ENCODE data around the gene AIP. TPM values are rescaled to one million over a fixed set of nuclear protein-coding genes. Genes with fewer than 3 reads are reported as not detected.

Gene AIP
- total and polyA plus RNA-seq, 9 of the 15 experiments (the other 6 are each of a cell fraction or from before 2014, with no cell fraction given), result 5.2 to 92.5 (median 52.7) TPM

GRCh38 chr11:67451658-67451976 is 31.2 kb upstream of the AIP start:
- no peak for ATAC-seq
- FAIRE-seq, result no peak
- WGBS (ENCODE audit: insufficient coverage, low coverage, missing lambda C conversion rate), result 78% methylated on average over 12 of the region's 14 CpGs
- no peaks in the 10 kb centered on the region for H3K9me1 ChIP-seq (ENCODE audit: control insufficient read depth, insufficient read depth, low read length)
- no peaks in the 10 kb centered on the region for H4K20me1 ChIP-seq (replicated peaks; ENCODE audit: control insufficient read depth, insufficient read depth, low read length)
- ChIA-PET CTCF (ENCODE audit: low intra/inter-chr PET ratio) (no interaction called here), POLR2A (interaction anchor here (0.6 to 1.5 kb wide), 4 partner anchors 9 to 12 kb away, joined by 3 to 6 read pairs (median 4); no protein-coding TSS in a partner anchor)
- no peak overlapping the region for H2AFZ ChIP-seq (ENCODE audit: low read depth, low read length)
- H3K9ac ChIP-seq (ENCODE audit: insufficient read depth in 1 of 2, low read depth in 2 of 2, low read length in 2 of 2), result peak overlapping the region in 1 of 2 experiments; percentile 73; a peak in 1 of 4 replicates
- no TSS peak for BruUV-seq (replicated peaks)
- H3K4me1 ChIP-seq (replicated peaks in 1 of 2; ENCODE audit: control insufficient read depth in 2 of 2, insufficient read depth in 2 of 2, low read length in 2 of 2), result peaks cover 0 to 39% of the 10 kb centered on the region in 2 experiments; a peak in 2 of 5 replicates
- H3K79me2 ChIP-seq (ENCODE audit: control insufficient read depth, insufficient read depth, low read length), result no peaks in the 10 kb centered on the region
- in situ Hi-C loops (cut with MboI) (no loop called here), intact Hi-C loops (cut with micrococcal nuclease) (no loop called here)
- no peak overlapping the region for H3K4me3 ChIP-seq
- TF ChIP-seq MAZ (CRISPR knock-in tag; conservative IDR thresholded peaks at IDR 0.05 in 1 of 2, IDR thresholded peaks at IDR 0.05 in 1 of 2), result no peak
- TF ChIP-seq RBFOX2 (IDR thresholded peaks at IDR 0.05; ENCODE audit: low read depth, low read length), result no peak
- no peak for TF ChIP-seq CHAMP1 (IDR thresholded peaks at IDR 0.05)
- TF ChIP-seq STAG1 (CRISPR knock-in tag; IDR thresholded peaks at IDR 0.05; ENCODE audit: borderline replicate concordance), result no peak
- no peak for TF ChIP-seq ZC3H8 (IDR thresholded peaks at IDR 0.05)
- no peak for TF ChIP-seq ZNF431 (CRISPR knock-in tag; IDR thresholded peaks at IDR 0.05)
- no peak for TF ChIP-seq ARID1B (IDR thresholded peaks at IDR 0.05)
- TF ChIP-seq ZNF311 (CRISPR knock-in tag; IDR thresholded peaks at IDR 0.05), result no peak
- TF ChIP-seq HMBOX1 (IDR thresholded peaks at IDR 0.05), result no peak
- TF ChIP-seq UBTF (IDR thresholded peaks at IDR 0.05; ENCODE audit: borderline replicate concordance in 1 of 2, low read depth in 2 of 2, low read length in 2 of 2), result no peak
- no peak for TF ChIP-seq THRAP3 (IDR thresholded peaks at IDR 0.05; ENCODE audit: borderline replicate concordance)
- no peak for TF ChIP-seq FOXO4 (CRISPR knock-in tag; IDR thresholded peaks at IDR 0.05)
- TF ChIP-seq POLR2H (tag; IDR thresholded peaks at IDR 0.05; ENCODE audit: low read depth), result no peak
- no peak for TF ChIP-seq GMEB1 (CRISPR knock-in tag; IDR thresholded peaks at IDR 0.05)
- TF ChIP-seq ELF4 (CRISPR knock-in tag; IDR thresholded peaks at IDR 0.05), result no peak
- H3K9me3 ChIP-seq (replicated peaks; ENCODE audit: control insufficient read depth, insufficient read depth, low read depth, low read length), result no peaks in the 10 kb centered on the region
- H3K27ac ChIP-seq (ENCODE audit: extremely low read depth, low read depth, low read length), result no peak overlapping the region
- DNase-seq (ENCODE audit: extremely low read depth in 1 of 4, low spot score in 3 of 4), result no peak
- H3K4me2 ChIP-seq (ENCODE audit: insufficient read depth, low read length), result no peak overlapping the region
- H3K36me3 ChIP-seq (ENCODE audit: control insufficient read depth, insufficient read depth, low read length), result no peaks in the 10 kb centered on the region
- H3K27me3 ChIP-seq (ENCODE audit: control insufficient read depth in 2 of 2, insufficient read depth in 2 of 2, low read length in 2 of 2), result no peaks in the 10 kb centered on the region

Measured in K562 (cell line).